T-cell (primary cell): ENCODE data around the gene SPDYE17. TPM values are rescaled to one million over a fixed set of nuclear protein-coding genes. Genes with fewer than 3 reads are reported as not detected.
"Not testable (repeated sequence)": the region's sequence is repeated elsewhere in the genome, so short reads cannot be mapped to it uniquely, and the experiment has no call there.

Experiments
- ATAC-seq, 4 experiments: fragments of 200-7000 bp in 3 of 4; fragments of 150-1000 bp in 1 of 4; cut with Tn5 transposase; replicated peaks in 1 of 4; 1 replicate in 3 of 4; 2 replicates in 1 of 4; pipeline ENCODE4 v1.10.0; 2021; ENCODE audit warnings: moderate library complexity in 3 of 4, mild to moderate bottlenecking in 2 of 4, moderate number of reproducible peaks in 1 of 4
- CTCF ChIA-PET, 2 donors: fragments of 300-600 bp; sonication (Branson Sonifier 250); formaldehyde crosslinking; loops; one replicate each; lab custom pipeline; 2022; ENCODE audit warnings: antibody characterized with exemption in 2 of 2; lab: Charles Lee
- POLR2A ChIA-PET, 2 donors: fragments of 300-600 bp; sonication (Branson Sonifier 250); formaldehyde crosslinking; loops; one replicate each; lab custom pipeline; 2022; ENCODE audit warnings: antibody characterized with exemption in 2 of 2; lab: Charles Lee
- DNase-seq, 35 experiments: peaks; one replicate each; pipeline versions ENCODE4 v3.0.0 to v3.0.0-alpha.2; 2013 to 2023
- H3K27ac ChIP-seq: one replicate; pipeline ENCODE4 v1.5.1; 2013; ENCODE audit warnings: low read length
- H3K27me3 ChIP-seq, 2 experiments: replicated peaks in 1 of 2; 1 replicate in 1 of 2; 2 replicates in 1 of 2; pipeline versions ENCODE4 v1.6.1 to v1.7.0; 2013; ENCODE audit warnings: low read length in 1 of 2, mixed read lengths in 1 of 2; ENCODE audit not compliant: control insufficient read depth in 2 of 2, insufficient read depth in 2 of 2; ENCODE audit errors: extremely low read depth in 1 of 2
- H3K36me3 ChIP-seq, 2 donors: 1 replicate in 1 of 2; 2 replicates in 1 of 2; pipeline versions ENCODE4 v1.6.1 to v1.7.0; 2013; ENCODE audit warnings: low read length in 1 of 2; ENCODE audit not compliant: control insufficient read depth in 2 of 2, insufficient read depth in 1 of 2; ENCODE audit errors: extremely low read depth in 1 of 2
- H3K4me1 ChIP-seq, 2 experiments: 1 replicate in 1 of 2; 2 replicates in 1 of 2; pipeline versions ENCODE4 v1.6.1 to v1.7.0; 2013; ENCODE audit warnings: low read length in 2 of 2, mixed read lengths in 1 of 2; ENCODE audit not compliant: insufficient read depth in 2 of 2, control insufficient read depth in 1 of 2; ENCODE audit errors: extremely low read depth in 1 of 2
- H3K4me3 ChIP-seq, 2 donors: 1 replicate in 1 of 2; 2 replicates in 1 of 2; pipeline versions ENCODE4 v1.5.1 to v1.7.0; 2013; ENCODE audit warnings: mild to moderate bottlenecking in 2 of 2, low read length in 1 of 2, moderate library complexity in 1 of 2; ENCODE audit not compliant: control insufficient read depth in 1 of 2; ENCODE audit errors: extremely low read depth in 1 of 2
- H3K9me3 ChIP-seq: 2 replicates; pipeline ENCODE4 v1.7.0; 2013
- H3K27ac Mint-ChIP-seq, 2 donors: one replicate each; pipeline ENCODE4 v1.8.0; 2020 to 2021; ENCODE audit warnings: mild to moderate bottlenecking in 2 of 2, mixed read lengths in 2 of 2
- H3K27me3 Mint-ChIP-seq, 2 donors: one replicate each; pipeline ENCODE4 v1.8.0; 2021 to 2022; ENCODE audit warnings: mixed read lengths in 2 of 2
- H3K36me3 Mint-ChIP-seq: one replicate; pipeline ENCODE4 v1.8.0; 2021; ENCODE audit warnings: mixed read lengths
- H3K4me1 Mint-ChIP-seq, 3 donors: one replicate each; pipeline ENCODE4 v1.8.0; 2020 to 2022; ENCODE audit warnings: mixed read lengths in 3 of 3, mild to moderate bottlenecking in 1 of 3
- H3K4me3 Mint-ChIP-seq, 3 donors: one replicate each; pipeline ENCODE4 v1.8.0; 2020 to 2022; ENCODE audit warnings: mild to moderate bottlenecking in 3 of 3, mixed read lengths in 3 of 3, moderate library complexity in 3 of 3
- H3K9me3 Mint-ChIP-seq, 3 donors: one replicate each; pipeline ENCODE4 v1.8.0; 2020 to 2022; ENCODE audit warnings: mixed read lengths in 3 of 3
- WGBS: methylation state at CpG from one replicate; pipeline ENCODE4 v1.1.5; 2013; ENCODE audit warnings: missing lambda C conversion rate; ENCODE audit not compliant: insufficient coverage; 5-methylcytosine and 5-hydroxymethylcytosine counted together
- total RNA-seq, 35 experiments: library from RNA in 6 of 35; stranded (reverse) in 6 of 35; fragments of 120-200 nt in 1 of 35; gene quantifications; one replicate each; pipeline versions ENCODE4 v1.2.1 to v1.2.4 and lab custom pipeline; 2013 to 2026

SPDYE17 gene
- total RNA-seq, 5 donors from 2014 or later (not counting 1 experiment from before 2014, with no cell fraction given) = not detected

- WGBS = no CpG with 5 or more reads among the region's 19 CpGs
- H3K27ac Mint-ChIP-seq, H3K4me3 Mint-ChIP-seq, H3K36me3 ChIP-seq, H3K27me3 ChIP-seq, H3K9me3 Mint-ChIP-seq, H3K4me1 Mint-ChIP-seq, H3K27ac ChIP-seq, CTCF ChIA-PET, POLR2A ChIA-PET, H3K27me3 Mint-ChIP-seq, DNase-seq, H3K4me3 ChIP-seq, H3K4me1 ChIP-seq, H3K9me3 ChIP-seq: not testable (repeated sequence)
- ATAC-seq = peak; percentile 25 to 60 (median 34)
- H3K36me3 Mint-ChIP-seq = peaks cover 11% of the 10 kb centered on the region
Measured at GRCh38 chr7:76983937-76984783, 48.0 kb downstream of the SPDYE17 start.

- H3K4me3 ChIP-seq, H3K9me3 ChIP-seq, DNase-seq, H3K27me3 Mint-ChIP-seq, POLR2A ChIA-PET, H3K27me3 ChIP-seq, H3K27ac Mint-ChIP-seq, ATAC-seq, H3K27ac ChIP-seq, CTCF ChIA-PET, H3K4me1 Mint-ChIP-seq, H3K4me3 Mint-ChIP-seq, H3K4me1 ChIP-seq, H3K36me3 ChIP-seq, H3K9me3 Mint-ChIP-seq: not testable (repeated sequence)
- peaks cover 11% of the 10 kb centered on the region for H3K36me3 Mint-ChIP-seq
- WGBS = no CpG with 5 or more reads among the region's 5 CpGs
Measured at GRCh38 chr7:76983333-76983732, 48.8 kb downstream of the SPDYE17 start.

GRCh38 chr7:76982501-76982900 is 49.7 kb downstream of the SPDYE17 start:
- H3K27ac Mint-ChIP-seq, ATAC-seq, H3K36me3 ChIP-seq, H3K27ac ChIP-seq, H3K27me3 ChIP-seq, H3K4me3 ChIP-seq, DNase-seq, H3K9me3 ChIP-seq, H3K9me3 Mint-ChIP-seq, H3K4me3 Mint-ChIP-seq, H3K4me1 ChIP-seq, CTCF ChIA-PET, POLR2A ChIA-PET, H3K4me1 Mint-ChIP-seq, H3K27me3 Mint-ChIP-seq: not testable (repeated sequence)
- WGBS = no CpG with 5 or more reads among the region's 10 CpGs
- H3K36me3 Mint-ChIP-seq = peaks cover 11% of the 10 kb centered on the region

GRCh38 chr7:76981187-76981970 is 50.8 kb downstream of the SPDYE17 start:
- POLR2A ChIA-PET, CTCF ChIA-PET, H3K4me1 ChIP-seq, H3K4me1 Mint-ChIP-seq, ATAC-seq, H3K9me3 Mint-ChIP-seq, H3K9me3 ChIP-seq, H3K27ac ChIP-seq, H3K27me3 Mint-ChIP-seq, H3K4me3 Mint-ChIP-seq, DNase-seq, H3K4me3 ChIP-seq, H3K36me3 ChIP-seq, H3K27me3 ChIP-seq: not testable (repeated sequence)
- 93% methylated on average over 5 of the region's 26 CpGs for WGBS
- Mint-ChIP-seq H3K36me3 (peaks cover 11% of the 10 kb centered on the region), H3K27ac (peak overlapping the region in 1 of 2 donors; percentile 70)

- CTCF ChIA-PET, H3K36me3 ChIP-seq, H3K4me1 Mint-ChIP-seq, H3K9me3 Mint-ChIP-seq, ATAC-seq, H3K4me1 ChIP-seq, H3K27ac Mint-ChIP-seq, H3K4me3 ChIP-seq, H3K27me3 Mint-ChIP-seq, H3K27me3 ChIP-seq, H3K27ac ChIP-seq, DNase-seq, POLR2A ChIA-PET, H3K9me3 ChIP-seq, H3K4me3 Mint-ChIP-seq: not testable (repeated sequence)
- peaks cover 11% of the 10 kb centered on the region for H3K36me3 Mint-ChIP-seq
- WGBS = 95% methylated on average over 20 of the region's 21 CpGs
Measured at GRCh38 chr7:76980576-76980975, 51.6 kb downstream of the SPDYE17 start.

GRCh38 chr7:76977761-76978367 is 54.3 kb downstream of the SPDYE17 start:
- H3K36me3 Mint-ChIP-seq = peaks cover 11% of the 10 kb centered on the region
- DNase-seq, H3K36me3 ChIP-seq, H3K9me3 Mint-ChIP-seq, H3K27ac Mint-ChIP-seq, CTCF ChIA-PET, H3K4me1 Mint-ChIP-seq, H3K4me3 ChIP-seq, H3K27me3 ChIP-seq, H3K4me3 Mint-ChIP-seq, H3K27ac ChIP-seq, H3K9me3 ChIP-seq, POLR2A ChIA-PET, ATAC-seq, H3K27me3 Mint-ChIP-seq, H3K4me1 ChIP-seq: not testable (repeated sequence)
- WGBS = no CpG with 5 or more reads among the region's 13 CpGs
